ENCODE results near the gene EME2. TPM values are rescaled to one million over a fixed set of nuclear protein-coding genes. Genes with fewer than 3 reads are reported as not detected.

Gene EME2
- total RNA-seq, 1 donor from 2014 or later = 35.9 TPM

DNA sequence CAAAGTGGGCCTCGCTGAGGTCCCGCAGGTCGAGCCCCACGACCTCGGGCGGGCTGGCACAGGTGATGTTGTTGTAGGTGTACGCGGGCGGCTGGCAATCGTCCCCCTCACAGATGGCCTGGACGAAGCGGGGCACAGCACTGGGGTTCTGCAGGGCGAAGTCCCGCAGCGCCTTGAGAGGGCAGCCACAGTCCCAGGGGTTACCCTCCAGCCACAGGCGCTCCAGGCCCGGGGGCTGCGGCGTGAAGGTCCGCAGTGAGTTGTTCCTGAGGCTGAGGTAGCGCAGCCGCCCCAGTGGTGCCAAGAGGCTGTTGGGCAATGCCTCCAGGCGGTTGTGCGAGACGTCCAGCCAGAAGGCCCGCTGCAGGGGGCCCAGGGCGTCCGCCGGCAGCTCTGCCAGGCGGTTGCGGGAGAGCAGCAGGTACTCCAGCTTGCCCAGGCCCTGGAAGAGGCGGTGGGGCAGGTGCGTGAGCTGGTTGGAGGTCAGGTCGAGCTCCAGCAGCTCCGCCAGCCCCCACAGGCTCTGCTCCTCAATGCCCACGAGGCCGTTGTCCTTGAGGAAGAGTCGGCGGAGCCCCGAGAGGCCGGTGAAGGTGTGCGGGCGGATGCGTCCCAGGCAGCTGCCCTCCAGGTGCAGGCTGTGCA, 18.1 kb downstream of the EME2 start:
- Mint-ChIP-seq H3K9me3 (no peaks in the 10 kb centered on the region), H3K4me3 (no peak overlapping the region), H3K27me3 (no peaks in the 10 kb centered on the region), H3K27ac (no peak overlapping the region), H3K4me1 (ENCODE audit: unreplicated experiment) (no peaks in the 10 kb centered on the region), H3K36me3 (no peaks in the 10 kb centered on the region)
- no peak for DNase-seq (ENCODE audit: extremely low spot score, unreplicated experiment)
- no peak for TF ChIP-seq CTCF (conservative IDR thresholded peaks at IDR 0.05)

DNA sequence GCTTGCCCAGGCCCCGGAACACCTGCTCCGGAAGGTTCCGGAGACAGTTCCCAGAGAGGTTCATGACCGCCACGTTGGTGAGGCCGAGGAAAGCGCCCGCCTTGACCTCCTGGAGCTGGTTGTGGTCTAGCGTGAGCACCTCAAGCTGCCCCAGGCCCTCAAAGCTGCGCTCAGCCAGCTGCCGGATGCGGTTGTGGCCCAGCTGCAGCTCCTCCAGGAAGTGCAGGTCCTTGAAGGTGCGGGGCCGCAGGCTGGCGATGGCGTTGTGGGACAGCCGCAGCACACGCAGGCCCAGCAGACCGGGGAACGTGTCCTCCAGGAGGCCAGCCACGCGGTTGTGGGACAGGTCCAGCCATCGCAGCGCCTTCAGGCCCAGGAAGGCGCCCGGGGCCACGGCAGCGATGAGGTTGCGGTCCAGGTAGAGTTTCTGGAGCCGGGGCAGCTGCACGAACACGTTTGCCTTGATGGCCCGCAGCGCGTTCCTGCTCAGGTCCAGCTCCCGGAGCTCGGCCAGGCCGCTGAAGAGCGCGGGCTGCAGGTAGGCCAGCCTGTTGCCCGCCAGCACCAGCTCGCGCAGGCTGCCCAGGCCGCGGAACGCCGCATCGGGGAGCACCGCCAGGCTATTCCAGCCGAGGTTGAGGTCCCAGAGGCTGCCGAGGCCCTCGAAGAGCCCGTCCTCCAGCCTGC, 18.8 kb downstream of the EME2 start:
- Mint-ChIP-seq H3K4me3 (no peak overlapping the region), H3K27me3 (no peaks in the 10 kb centered on the region), H3K9me3 (no peaks in the 10 kb centered on the region), H3K4me1 (ENCODE audit: unreplicated experiment) (no peaks in the 10 kb centered on the region), H3K36me3 (no peaks in the 10 kb centered on the region), H3K27ac (no peak overlapping the region)
- DNase-seq (ENCODE audit: extremely low spot score, unreplicated experiment) = no peak
- no peak for TF ChIP-seq CTCF (conservative IDR thresholded peaks at IDR 0.05)

- H3K36me3 Mint-ChIP-seq = peaks cover 2% of the 10 kb centered on the region
- no peaks in the 10 kb centered on the region for H3K27me3 Mint-ChIP-seq
- no peaks in the 10 kb centered on the region for H3K9me3 Mint-ChIP-seq
- DNase-seq (ENCODE audit: extremely low spot score, unreplicated experiment) = peak; percentile 68
- no peak overlapping the region for H3K4me3 Mint-ChIP-seq
- H3K4me1 Mint-ChIP-seq (ENCODE audit: unreplicated experiment) = no peaks in the 10 kb centered on the region
- H3K27ac Mint-ChIP-seq = no peak overlapping the region
- no peak for TF ChIP-seq CTCF (conservative IDR thresholded peaks at IDR 0.05)
Observed at GRCh38 chr16:1791943-1792812, 19.6 kb downstream of the EME2 start.

DNA sequence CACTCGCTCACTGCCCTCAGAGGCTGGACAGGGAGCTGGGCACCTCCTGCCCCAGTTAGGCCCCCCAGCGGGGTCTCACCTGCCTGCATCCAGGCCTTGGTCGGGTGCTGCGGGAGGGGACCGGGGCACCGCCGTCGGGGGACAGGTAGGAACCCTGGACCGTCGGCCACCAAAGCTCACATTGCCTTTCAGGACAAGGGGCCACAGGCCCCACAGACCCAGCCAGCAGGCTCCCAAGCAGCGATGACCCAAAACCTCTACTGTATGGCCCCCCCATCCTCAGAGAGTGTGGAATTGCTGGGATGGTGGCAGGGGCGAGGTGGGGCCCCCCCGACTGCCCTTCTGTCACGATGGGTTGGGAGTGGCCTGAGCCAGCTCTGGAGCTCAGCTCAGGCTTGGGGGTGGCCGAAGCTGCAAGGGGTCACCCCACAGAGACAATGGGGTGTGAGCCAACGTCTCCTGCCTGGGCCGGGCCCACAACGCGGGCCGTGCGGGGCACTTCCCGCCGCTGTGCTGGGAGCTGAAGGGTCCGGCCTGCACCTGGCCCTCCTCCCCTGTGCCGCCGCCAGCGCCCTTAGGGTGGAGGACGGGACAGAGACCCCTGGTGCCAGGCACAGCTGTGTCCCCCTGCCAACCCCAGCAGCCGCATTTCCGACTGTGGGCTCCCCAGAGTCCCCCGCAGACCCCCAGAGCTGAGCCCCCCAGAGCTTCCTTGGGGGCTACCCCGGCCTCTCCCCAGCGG, 20.4 kb downstream of the EME2 start:
- TF ChIP-seq CTCF (conservative IDR thresholded peaks at IDR 0.05) = no peak
- no peaks in the 10 kb centered on the region for H3K27me3 Mint-ChIP-seq
- peaks cover 3% of the 10 kb centered on the region for H3K36me3 Mint-ChIP-seq
- no peak overlapping the region for H3K27ac Mint-ChIP-seq
- H3K4me3 Mint-ChIP-seq = no peak overlapping the region
- no peaks in the 10 kb centered on the region for H3K4me1 Mint-ChIP-seq (ENCODE audit: unreplicated experiment)
- no peak for DNase-seq (ENCODE audit: extremely low spot score, unreplicated experiment)
- no peaks in the 10 kb centered on the region for H3K9me3 Mint-ChIP-seq

DNA sequence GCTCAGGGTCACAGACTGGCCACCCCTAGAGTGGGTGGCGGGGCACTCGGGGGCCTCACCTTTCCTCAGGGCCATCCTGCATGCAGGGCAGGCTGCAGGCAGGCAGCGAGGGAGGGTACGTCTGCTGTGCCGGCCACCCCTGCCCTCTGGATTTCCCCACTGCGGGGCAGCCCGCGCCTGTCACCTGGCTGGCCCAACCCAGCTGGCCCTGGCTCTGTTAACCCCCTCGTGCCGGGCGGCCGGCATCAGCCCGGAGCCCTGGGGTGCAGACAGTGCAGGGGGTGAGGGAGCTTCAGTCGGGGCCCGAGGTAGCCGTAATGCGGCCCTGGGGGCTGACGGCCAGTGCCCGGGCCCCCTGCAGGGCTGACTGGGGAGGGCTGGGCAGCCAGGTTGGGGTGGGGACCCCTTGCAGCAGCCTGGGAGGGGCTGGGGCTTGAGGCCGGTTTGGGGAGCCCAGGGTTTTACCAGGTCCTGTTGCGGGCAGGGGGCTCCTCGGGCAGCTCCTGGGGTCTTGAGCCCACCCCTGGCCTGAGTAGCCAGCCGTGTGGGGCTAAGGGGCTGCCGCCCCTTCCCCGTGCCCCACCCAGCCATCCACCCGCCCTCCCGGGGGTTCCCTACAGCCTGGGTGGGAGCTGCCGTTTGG, 21.1 kb downstream of the EME2 start, which contains the start of gene IGFALS:
IGFALS (minus strand) TSS at position 128 of the 643 bp plus-strand sequence; CDS start at position 75, 53 bp downstream.
- H3K27ac Mint-ChIP-seq = no peak within 1 kb of the TSS
- TF ChIP-seq CTCF (conservative IDR thresholded peaks at IDR 0.05) = no peak
- H3K9me3 Mint-ChIP-seq = no peaks in the 10 kb centered on the region
- H3K4me1 Mint-ChIP-seq (ENCODE audit: unreplicated experiment) = no peaks in the 10 kb centered on the region
- H3K27me3 Mint-ChIP-seq = no peaks in the 10 kb centered on the region
- H3K36me3 Mint-ChIP-seq = peaks cover 3% of the 10 kb centered on the region
- peak; percentile 67 for DNase-seq (ENCODE audit: extremely low spot score, unreplicated experiment)
- H3K4me3 Mint-ChIP-seq = no peak within 1 kb of the TSS

Measured in type B pancreatic cell (in vitro differentiated cells).